CD4-positive, alpha-beta T cell treated with Interleukin-12 subunit alpha and Interleukin-12 subunit beta, for 1 hour (primary cell): ENCODE results near the gene TCERG1L.
"Not testable (repeated sequence)": the region's sequence is repeated elsewhere in the genome, so short reads cannot be mapped to it uniquely, and the experiment has no call there.

Experiments
- DNase-seq: peaks from one replicate; pipeline ENCODE4 v3.0.0-alpha.2; 2020

Gene TCERG1L

DNA sequence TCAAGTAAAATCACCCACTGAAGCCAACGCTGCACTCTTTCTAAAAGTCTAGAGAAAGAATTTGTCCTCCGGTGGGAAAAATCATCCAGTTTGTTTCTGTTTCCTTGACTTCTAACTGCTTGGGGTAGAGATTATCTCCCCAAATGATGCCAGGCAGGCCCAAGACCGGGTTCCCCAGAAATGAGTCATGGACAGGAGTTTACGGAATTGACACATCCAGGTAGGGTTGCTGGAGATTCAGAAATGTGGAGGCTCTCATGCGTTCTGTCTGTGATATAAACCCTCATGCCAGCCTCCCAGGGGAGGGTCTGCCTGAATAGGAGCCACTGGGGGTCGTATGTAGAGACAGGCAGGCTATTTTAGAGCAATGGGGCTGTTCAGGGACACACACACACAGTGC, 230.9 kb downstream of the TCERG1L start:
- no peak for DNase-seq

GRCh38 chr10:131079314-131079713, 232.2 kb downstream of the TCERG1L start:
- DNase-seq = no peak

- not testable (repeated sequence) for DNase-seq
These were observed 232.6 kb downstream of the TCERG1L start for GRCh38 chr10:131078882-131079280.

- DNase-seq = no peak
These were observed 233.2 kb downstream of the TCERG1L start for GRCh38 chr10:131078131-131078881.

- no peak for DNase-seq
These were observed 233.8 kb downstream of the TCERG1L start for GRCh38 chr10:131077724-131078123.

- no peak for DNase-seq
These were observed 234.5 kb downstream of the TCERG1L start for GRCh38 chr10:131077031-131077430.

- no peak for DNase-seq
These were observed 235.2 kb downstream of the TCERG1L start for GRCh38 chr10:131076356-131076755.

DNA sequence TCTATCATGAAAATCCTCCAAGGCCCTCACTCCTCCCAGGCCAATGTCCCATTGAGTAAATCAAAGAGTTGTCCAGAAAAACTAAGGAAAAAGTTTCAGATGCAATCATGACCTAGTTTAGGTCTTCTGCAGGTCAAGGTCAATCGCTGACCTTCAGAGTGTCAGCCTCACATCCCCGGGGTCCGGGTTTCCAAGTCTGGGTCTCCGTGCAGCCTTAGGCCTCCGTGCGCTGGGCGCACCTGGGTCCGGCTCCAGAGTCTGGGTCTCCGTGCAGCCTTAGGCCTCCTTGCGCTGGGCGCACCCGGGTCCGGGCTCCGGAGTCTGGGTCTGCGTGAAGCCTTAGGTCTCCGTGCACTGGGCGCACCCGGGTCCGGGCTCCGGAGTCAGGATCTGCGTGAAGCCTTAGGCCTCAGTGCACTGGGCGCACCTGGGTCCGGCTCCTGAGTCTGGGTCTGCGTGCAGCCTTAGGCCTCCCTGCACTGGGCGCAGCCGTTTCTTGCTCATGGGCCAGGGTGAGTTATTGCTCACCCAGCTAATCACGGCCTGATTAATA, 236.2 kb downstream of the TCERG1L start:
- no peak for DNase-seq

GRCh38 chr10:131074682-131075081, 236.8 kb downstream of the TCERG1L start:
- DNase-seq = no peak

- no peak for DNase-seq
These were observed 238.0 kb downstream of the TCERG1L start for GRCh38 chr10:131073469-131074035.

DNA sequence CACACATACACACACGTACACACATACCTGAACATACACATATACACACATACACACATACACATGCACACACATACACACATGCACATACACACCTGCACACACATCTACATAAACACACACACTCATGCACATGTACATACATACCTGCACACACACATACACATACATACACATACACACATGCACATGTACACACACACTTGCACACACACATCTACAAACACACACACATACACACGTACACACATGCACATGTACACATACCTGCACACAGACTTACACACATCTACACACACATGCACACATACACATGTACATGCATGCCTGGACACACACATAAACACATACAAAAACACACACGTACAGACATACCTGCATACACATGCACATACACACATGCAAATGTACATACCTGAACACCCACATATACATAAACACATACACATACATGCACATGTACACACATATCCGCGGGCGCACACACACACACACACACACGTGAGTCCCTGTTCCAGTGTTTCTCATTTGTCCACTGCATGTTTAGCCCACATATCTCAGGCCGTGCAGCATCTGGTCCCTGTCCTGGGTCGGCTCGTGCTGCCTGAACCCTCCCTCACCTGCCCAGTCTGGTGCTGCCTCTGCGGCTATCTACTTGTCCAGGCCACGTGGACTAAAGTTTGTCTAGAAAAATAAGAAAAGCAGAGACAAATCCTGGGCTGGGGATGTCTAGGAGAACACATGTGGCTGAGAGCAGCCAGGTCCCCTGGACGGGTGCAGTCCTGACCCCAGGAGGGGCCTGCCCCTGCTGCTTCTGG, 238.7 kb downstream of the TCERG1L start:
- no peak for DNase-seq

- DNase-seq = no peak
These were observed 239.8 kb downstream of the TCERG1L start for GRCh38 chr10:131071721-131072120.

GRCh38 chr10:131070856-131071255, 240.7 kb downstream of the TCERG1L start:
- DNase-seq = no peak

DNA sequence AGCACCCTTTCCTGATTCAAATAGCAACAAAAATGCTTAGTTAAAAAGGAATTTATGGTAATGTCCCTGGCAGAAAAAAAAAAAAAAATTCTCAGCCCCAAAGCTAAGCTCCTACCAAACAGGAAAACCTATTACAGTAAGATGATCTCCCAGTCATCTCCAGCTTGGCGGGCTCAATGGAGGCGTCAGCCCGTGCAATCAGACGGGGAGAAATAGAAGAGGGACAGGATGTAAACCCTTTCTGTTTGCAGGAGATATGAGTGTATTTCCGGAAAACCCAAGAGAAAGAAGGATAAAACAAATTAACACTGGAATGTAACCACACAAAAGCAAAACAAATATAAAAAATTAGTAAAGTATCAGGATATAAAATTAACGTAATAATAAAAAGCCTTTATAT, 242.8 kb downstream of the TCERG1L start:
- DNase-seq = no peak

DNA sequence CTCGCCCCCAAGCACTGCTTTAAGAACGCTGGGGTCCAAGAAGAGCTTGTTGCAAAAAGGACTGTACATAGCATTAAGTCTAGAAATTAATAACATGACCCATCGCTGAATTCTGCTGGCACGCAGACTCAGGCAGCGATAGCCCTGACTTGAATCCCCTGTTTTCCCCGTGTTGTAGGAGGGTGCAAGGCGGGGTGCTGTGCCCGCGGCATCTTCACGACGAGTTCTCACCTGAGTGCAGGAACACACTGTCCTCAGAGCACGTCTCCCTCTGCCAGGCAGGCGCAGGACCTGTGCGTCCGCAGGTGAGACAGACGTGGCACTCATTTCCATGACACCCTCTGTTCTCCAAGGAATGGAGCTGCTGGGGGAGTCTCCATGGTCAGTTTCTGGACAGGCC, 243.2 kb downstream of the TCERG1L start:
- no peak for DNase-seq

DNA sequence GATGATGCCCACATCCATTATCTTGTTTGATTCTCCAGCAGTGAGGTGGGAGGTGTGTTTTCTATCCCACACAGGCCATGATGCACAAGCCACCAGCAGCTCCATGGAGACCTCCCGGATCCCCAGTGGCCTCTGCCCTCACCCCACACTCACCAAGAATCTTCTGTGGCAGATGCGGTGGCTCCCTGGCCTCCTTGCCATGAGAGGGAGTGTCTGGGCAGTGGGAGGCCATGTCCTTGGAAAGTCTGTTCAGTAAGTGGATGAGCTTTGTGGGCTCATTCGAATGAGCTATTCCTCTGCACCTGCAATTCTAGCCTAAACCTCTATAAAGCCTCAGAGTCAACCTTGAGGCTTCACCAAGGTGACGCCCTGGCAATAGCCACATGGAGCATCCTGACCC, 243.8 kb downstream of the TCERG1L start:
- DNase-seq = no peak

DNA sequence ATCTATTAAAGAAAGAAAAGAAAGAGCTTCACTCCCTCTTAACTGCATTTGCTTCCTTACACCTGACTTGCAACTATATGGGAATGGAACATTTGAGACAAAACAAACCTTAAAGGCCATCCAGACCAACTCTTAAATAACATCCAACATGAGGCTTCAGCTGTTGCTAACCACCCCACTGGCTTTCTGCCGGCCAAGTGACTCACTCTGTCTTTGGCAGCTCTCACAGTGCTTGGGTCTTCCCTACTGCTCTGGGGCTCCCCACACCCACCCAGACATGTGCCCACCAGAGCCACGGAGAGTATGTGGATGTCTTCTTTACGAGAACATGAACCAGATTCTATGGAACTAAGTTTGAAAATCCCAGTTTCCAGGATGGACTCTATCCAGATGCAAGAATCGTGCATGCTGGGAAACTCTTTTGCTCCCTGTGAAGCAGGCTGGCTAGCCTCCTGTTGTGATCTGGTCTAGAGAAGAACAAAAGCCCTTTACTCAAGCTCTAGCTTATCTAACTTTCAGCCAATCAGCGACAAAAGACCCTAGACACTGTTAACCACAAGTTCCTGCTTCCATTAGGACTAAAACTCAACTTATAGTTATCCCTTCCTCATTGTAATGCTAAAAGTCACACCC, 245.7 kb downstream of the TCERG1L start:
- DNase-seq = no peak

GRCh38 chr10:131063311-131063710, 248.2 kb downstream of the TCERG1L start:
- DNase-seq = no peak

DNA sequence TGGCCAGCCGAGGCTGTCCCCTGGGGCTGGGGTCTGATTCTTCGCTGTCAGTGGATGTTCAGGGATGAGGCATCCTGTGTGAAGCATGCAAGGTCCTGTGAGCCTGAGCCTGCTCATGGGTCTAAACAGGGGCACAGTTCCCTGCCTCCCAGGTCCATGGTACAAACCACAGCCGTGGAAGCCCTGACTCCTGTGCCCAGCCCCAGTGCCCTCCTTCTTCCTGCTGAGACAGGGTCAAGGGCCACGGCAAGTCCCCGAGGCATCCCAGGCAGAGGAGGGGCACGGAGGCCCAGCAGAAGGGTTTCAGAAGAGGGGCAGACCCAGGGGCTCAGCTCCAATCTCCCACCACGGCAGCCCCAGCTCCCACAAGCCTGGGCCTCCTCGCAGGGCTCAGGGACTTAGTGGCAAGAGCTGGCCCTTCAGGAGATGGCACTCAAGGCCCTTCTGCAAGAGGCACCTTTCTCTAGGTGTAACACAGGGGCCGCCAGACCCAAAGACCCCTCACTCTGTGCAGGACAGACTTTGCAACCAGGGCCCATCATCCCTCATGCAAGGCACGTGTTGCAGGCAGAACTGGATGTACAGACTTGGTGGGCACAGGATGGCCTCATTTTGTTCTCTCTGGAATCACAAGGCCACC, 248.8 kb downstream of the TCERG1L start:
- no peak for DNase-seq

DNA sequence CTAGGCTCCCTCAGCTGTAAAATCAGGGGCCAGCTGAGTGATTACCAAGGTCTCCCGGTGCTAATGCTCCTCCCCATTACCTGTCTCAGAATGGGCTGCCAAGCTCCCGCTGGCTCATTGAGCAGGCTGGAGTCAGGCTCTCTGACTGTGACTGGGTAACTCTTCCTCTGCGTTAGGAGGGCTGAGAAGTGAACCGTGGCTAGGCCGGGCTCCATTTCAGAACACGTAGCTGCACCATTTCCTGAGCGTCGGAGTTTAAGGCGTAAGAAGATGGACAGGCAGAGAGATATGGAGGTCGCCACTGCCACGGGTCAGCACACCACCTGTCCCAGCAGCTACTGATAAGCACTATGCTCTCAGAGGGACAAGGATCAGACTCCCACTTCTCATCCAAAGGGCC, 250.3 kb downstream of the TCERG1L start:
- DNase-seq = no peak

DNA sequence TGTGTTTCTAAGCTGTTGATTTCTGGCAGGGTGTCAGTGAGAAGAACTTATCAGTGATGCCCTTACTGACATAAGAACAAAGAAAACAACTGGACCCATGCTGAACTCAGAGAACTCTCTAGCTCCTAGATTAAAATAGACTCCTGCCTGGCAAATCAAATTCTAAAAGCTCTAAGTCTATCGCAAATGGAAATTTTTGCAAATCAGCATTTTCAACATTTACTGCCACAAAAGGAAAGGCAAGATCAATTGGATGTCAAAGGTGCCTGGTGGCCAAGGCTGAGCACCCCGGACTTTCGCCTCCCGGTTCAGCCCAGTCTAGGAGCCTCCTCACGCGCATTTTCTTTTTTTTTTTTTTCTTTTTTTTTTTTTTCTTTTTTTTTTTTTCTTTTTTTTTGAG, 251.6 kb downstream of the TCERG1L start:
- no peak for DNase-seq

GRCh38 chr10:131058799-131059198, 252.7 kb downstream of the TCERG1L start:
- DNase-seq = no peak

- no peak for DNase-seq
These were observed 254.7 kb downstream of the TCERG1L start for GRCh38 chr10:131056781-131057180.
